ENCODE data around the gene PRR30. TPM values are rescaled to one million over a fixed set of nuclear protein-coding genes. Genes with fewer than 3 reads are reported as not detected.

Gene PRR30
- total and polyA plus RNA-seq, 2 donors (not counting 1 experiment from before 2014, with no cell fraction given), result not detected

DNA sequence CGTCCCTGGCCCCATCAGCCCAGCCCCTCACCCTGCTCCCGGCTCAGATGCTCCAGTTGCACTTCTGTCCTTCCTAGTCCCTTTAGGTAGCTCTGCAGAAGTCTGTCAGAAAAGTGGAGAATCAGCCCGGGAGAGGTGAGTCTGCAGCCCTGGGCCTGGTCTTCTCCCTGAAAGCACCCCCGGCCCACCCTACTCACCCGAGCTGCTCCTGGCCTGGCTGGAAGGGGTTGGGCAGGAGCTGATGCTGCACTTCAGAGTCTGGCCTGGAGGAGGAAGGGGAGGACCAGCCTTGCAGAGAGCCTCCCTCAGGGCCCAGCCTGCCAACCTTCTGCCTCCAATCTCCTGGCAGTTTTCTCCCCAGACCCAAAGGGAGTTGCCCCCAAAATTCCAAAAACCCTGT is 36.9 kb downstream of the PRR30 start:
- Histone ChIP-seq H3K27me3 (ENCODE audit: control insufficient read depth, insufficient read depth, low read length) (peaks cover 4% of the 10 kb centered on the region), H3K27ac (ENCODE audit: insufficient read depth, low read length) (no peak overlapping the region)

DNA sequence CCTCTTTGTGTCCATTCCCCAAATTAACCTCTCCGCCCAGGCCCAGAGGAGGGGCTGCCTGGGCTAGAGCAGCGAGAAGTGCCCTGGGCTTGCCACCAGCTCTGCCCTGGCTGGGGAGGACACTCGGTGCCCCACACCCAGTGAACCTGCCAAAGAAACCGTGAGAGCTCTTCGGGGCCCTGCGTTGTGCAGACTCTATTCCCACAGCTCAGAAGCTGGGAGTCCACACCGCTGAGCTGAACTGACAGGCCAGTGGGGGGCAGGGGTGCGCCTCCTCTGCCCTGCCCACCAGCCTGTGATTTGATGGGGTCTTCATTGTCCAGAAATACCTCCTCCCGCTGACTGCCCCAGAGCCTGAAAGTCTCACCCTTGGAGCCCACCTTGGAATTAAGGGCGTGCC is 39.2 kb downstream of the PRR30 start:
- Histone ChIP-seq H2AFZ (ENCODE audit: low read length) (no peak overlapping the region), H3K9ac (ENCODE audit: insufficient read depth, low read length) (no peak overlapping the region), H3K27ac (ENCODE audit: insufficient read depth, low read length) (no peak overlapping the region), H3K4me3 (replicated peaks in 1 of 4; ENCODE audit: control extremely low read depth in 1 of 4, insufficient read depth in 1 of 4, low read depth in 3 of 4, low read length in 4 of 4) (no peak overlapping the region), H3K4me1 (ENCODE audit: control insufficient read depth, extremely low read depth, insufficient read depth, low read length) (no peaks in the 10 kb centered on the region), H3K4me2 (ENCODE audit: extremely low read depth, insufficient read depth, low read length) (no peak overlapping the region), H3K36me3 (ENCODE audit: control insufficient read depth, insufficient read depth, low read length) (no peaks in the 10 kb centered on the region), H4K20me1 (ENCODE audit: control insufficient read depth, extremely low read depth, insufficient read depth, low read length) (no peaks in the 10 kb centered on the region), H3K9me3 (ENCODE audit: control insufficient read depth, insufficient read depth, low read depth, low read length) (no peaks in the 10 kb centered on the region), H3K79me2 (ENCODE audit: control insufficient read depth, insufficient read depth, low read length) (no peaks in the 10 kb centered on the region), H3K27me3 (ENCODE audit: control insufficient read depth, insufficient read depth, low read length) (peaks cover 2% of the 10 kb centered on the region)
- DNase-seq (ENCODE audit: low read depth in 2 of 2), result no peak
- TF ChIP-seq, protein P1, sequence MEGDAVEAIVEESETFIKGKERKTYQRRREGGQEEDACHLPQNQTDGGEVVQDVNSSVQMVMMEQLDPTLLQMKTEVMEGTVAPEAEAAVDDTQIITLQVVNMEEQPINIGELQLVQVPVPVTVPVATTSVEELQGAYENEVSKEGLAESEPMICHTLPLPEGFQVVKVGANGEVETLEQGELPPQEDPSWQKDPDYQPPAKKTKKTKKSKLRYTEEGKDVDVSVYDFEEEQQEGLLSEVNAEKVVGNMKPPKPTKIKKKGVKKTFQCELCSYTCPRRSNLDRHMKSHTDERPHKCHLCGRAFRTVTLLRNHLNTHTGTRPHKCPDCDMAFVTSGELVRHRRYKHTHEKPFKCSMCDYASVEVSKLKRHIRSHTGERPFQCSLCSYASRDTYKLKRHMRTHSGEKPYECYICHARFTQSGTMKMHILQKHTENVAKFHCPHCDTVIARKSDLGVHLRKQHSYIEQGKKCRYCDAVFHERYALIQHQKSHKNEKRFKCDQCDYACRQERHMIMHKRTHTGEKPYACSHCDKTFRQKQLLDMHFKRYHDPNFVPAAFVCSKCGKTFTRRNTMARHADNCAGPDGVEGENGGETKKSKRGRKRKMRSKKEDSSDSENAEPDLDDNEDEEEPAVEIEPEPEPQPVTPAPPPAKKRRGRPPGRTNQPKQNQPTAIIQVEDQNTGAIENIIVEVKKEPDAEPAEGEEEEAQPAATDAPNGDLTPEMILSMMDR (conservative IDR thresholded peaks at IDR 0.05 in 1 of 2, IDR thresholded peaks at IDR 0.05 in 1 of 2; ENCODE audit: low read depth in 1 of 2, low read length in 2 of 2), result no peak
- no peak for TF ChIP-seq EZH2 (IDR thresholded peaks at IDR 0.05; ENCODE audit: low read length, missing control alignments)

More for the DNA sequence above, 36.9 kb downstream of the PRR30 start:
- Histone ChIP-seq H4K20me1 (ENCODE audit: control insufficient read depth, extremely low read depth, insufficient read depth, low read length) (no peaks in the 10 kb centered on the region), H3K9ac (ENCODE audit: insufficient read depth, low read length) (no peak overlapping the region), H3K4me1 (ENCODE audit: control insufficient read depth, extremely low read depth, insufficient read depth, low read length) (no peaks in the 10 kb centered on the region), H3K4me3 (replicated peaks in 1 of 4; ENCODE audit: control extremely low read depth in 1 of 4, insufficient read depth in 1 of 4, low read depth in 3 of 4, low read length in 4 of 4) (no peak overlapping the region), H3K4me2 (ENCODE audit: extremely low read depth, insufficient read depth, low read length) (no peak overlapping the region), H2AFZ (ENCODE audit: low read length) (no peak overlapping the region), H3K79me2 (ENCODE audit: control insufficient read depth, insufficient read depth, low read length) (no peaks in the 10 kb centered on the region), H3K9me3 (ENCODE audit: control insufficient read depth, insufficient read depth, low read depth, low read length) (no peaks in the 10 kb centered on the region), H3K36me3 (ENCODE audit: control insufficient read depth, insufficient read depth, low read length) (no peaks in the 10 kb centered on the region)
- TF ChIP-seq, protein P1 (conservative IDR thresholded peaks at IDR 0.05 in 1 of 2, IDR thresholded peaks at IDR 0.05 in 1 of 2; ENCODE audit: low read depth in 1 of 2, low read length in 2 of 2), result no peak
- TF ChIP-seq EZH2 (IDR thresholded peaks at IDR 0.05; ENCODE audit: low read length, missing control alignments), result no peak
- DNase-seq (ENCODE audit: low read depth in 2 of 2), result no peak

DNA sequence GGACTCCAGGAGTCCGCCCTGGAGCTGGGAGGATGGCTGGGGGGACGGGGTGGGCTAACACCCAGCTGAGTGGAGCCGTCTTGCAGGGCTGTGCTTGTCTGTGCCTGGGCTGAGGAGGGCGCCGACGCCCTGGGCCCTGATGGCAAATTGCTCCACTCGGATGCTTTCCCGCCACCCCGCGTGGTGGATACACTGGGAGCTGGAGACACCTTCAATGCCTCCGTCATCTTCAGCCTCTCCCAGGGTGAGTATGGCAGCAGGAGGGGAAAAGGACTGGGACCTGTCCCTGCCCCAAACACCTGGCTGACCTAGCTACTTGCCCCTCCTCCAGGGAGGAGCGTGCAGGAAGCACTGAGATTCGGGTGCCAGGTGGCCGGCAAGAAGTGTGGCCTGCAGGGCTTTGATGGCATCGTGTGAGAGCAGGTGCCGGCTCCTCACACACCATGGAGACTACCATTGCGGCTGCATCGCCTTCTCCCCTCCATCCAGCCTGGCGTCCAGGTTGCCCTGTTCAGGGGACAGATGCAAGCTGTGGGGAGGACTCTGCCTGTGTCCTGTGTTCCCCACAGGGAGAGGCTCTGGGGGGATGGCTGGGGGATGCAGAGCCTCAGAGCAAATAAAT is 39.8 kb downstream of the PRR30 start:
- Histone ChIP-seq H3K4me3 (replicated peaks in 1 of 4; ENCODE audit: control extremely low read depth in 1 of 4, insufficient read depth in 1 of 4, low read depth in 3 of 4, low read length in 4 of 4) (no peak overlapping the region), H2AFZ (ENCODE audit: low read length) (no peak overlapping the region), H3K79me2 (ENCODE audit: control insufficient read depth, insufficient read depth, low read length) (no peaks in the 10 kb centered on the region), H3K36me3 (ENCODE audit: control insufficient read depth, insufficient read depth, low read length) (no peaks in the 10 kb centered on the region), H3K9me3 (ENCODE audit: control insufficient read depth, insufficient read depth, low read depth, low read length) (no peaks in the 10 kb centered on the region), H3K9ac (ENCODE audit: insufficient read depth, low read length) (no peak overlapping the region), H3K27ac (ENCODE audit: insufficient read depth, low read length) (no peak overlapping the region), H4K20me1 (ENCODE audit: control insufficient read depth, extremely low read depth, insufficient read depth, low read length) (no peaks in the 10 kb centered on the region), H3K4me1 (ENCODE audit: control insufficient read depth, extremely low read depth, insufficient read depth, low read length) (no peaks in the 10 kb centered on the region), H3K4me2 (ENCODE audit: extremely low read depth, insufficient read depth, low read length) (no peak overlapping the region), H3K27me3 (ENCODE audit: control insufficient read depth, insufficient read depth, low read length) (no peaks in the 10 kb centered on the region)
- no peak for TF ChIP-seq EZH2 (IDR thresholded peaks at IDR 0.05; ENCODE audit: low read length, missing control alignments)
- TF ChIP-seq, protein P1 (conservative IDR thresholded peaks at IDR 0.05 in 1 of 2, IDR thresholded peaks at IDR 0.05 in 1 of 2; ENCODE audit: low read depth in 1 of 2, low read length in 2 of 2), result no peak
- no peak for DNase-seq (ENCODE audit: low read depth in 2 of 2)
